Stimulated activated CD4-positive, alpha-beta T cell treated with anti-CD3 and anti-CD28 coated beads, Interleukin-4, amount 100 ng/mL, for 4 hours (primary cell): Measurements from ENCODE around the gene ZNF224.
"Not testable (repeated sequence)": the region's sequence is repeated elsewhere in the genome, so short reads cannot be mapped to it uniquely, and the experiment has no call there.

Experiments used
- DNase-seq, 2 experiments: peaks; one replicate each; pipeline ENCODE4 v3.0.0-alpha.2; 2020

Gene ZNF224

GRCh38 chr19:44093931-44094765, at the start of gene ZNF224:
TSS of gene ZNF224 (plus strand) at chr19:44094361. CDS start at chr19:44097874, 3,513 bp downstream.
- DNase-seq = peak; percentile 69 to 77

DNA sequence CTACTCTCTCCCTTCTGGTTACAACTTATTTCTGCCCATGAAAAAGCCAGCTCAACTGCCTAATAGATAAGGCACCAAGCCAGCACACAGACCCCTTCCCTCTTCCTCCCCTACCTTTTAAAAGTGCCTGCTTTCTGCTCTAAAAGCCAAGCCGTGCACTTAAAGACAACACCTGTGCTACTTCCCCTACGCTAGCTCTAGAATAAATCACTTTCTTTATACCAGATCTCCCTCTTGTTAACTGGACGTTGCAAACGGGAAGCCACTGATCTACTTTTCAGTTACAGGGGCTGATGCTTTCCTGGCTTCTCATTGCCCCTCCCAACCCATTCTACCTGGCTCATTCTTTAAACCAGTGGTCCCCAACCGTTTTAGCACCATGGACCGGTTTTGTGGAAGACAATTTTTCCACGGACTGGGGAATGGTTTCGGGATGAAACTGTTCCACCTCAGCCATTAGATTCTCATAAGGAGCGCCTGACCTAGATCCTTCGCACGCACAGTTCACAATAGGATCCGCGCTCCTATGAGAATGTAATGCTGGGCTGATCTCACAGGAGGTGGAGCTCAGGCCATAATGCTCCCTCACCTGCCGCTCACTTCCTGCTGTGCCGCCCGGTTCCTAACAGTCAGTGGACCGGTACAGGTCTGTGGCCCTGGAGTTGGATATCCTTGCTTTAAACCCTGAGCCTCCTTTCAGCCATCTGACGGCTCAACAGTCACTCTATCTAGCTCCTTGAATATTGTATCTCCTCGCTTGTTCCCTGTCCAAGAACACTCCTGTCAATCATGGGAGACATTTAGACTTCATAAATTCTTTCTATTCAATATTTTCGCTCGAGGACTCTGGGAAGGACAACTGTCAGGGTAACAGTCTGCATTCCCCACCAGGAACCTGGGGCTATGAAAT, 43.2 kb upstream of the ZNF224 start:
- peak; percentile 9 to 13 for DNase-seq

DNA sequence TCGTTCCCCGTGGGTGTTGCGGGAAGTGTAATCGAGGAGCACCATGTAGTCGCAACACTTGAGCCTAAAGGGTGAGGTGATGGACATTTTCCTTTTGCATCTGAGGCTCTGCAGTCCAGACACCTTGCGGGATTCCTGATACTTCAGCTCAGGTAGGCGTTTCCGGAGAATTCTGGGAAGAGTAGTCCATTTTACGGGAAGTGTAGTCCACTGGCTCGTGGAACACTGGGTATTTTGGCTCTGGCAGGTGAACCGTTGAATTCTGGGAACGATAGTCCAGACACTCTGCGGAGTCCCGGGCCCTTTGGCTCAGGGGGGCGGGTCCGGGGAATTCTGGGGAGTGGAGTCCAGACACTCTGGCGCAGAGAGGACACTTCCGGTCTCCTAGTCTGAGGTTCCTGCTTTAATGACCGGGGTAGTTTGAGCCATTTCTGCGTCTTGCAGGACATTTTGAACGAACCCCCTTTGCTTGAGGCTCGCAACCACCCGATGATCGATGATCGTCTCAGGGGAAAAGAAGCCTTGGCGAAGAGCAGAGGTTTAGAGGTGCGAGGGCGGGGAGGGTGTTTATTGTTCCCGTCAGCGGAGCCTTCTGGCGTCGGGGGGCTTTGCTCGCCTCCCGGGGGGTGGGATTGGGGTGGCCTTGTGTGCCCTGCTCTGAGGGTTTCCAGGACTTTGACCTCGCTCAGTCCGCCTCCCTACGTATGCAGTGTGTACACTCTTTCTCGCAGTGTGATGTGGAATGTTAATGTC, 42.3 kb upstream of the ZNF224 start, which contains the start of gene ZNF223:
Gene ZNF223 (plus strand): TSS at position 387 of the 753 bp plus-strand sequence. CDS start 3,141 bp downstream, outside the sequence.
- DNase-seq = peak; percentile 63 to 70

DNA sequence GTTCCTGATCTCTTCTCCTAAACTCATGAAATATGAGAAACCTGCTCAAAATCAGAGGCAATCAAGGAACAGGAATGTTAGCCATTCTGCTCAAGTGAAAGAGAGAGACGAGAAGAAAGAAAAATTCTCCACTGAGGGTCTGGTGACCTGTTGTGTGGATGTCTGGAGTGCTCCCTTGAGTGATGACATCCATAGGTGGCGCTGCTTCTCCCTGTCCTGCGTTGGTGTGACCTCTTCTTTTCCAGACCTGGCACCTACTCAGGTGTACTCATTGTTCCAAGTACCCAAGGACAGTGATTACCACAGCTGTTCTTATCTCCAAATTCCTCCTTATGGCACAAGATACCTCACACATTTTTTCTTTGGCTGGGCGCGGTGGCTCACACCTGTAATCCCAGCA, 38.3 kb upstream of the ZNF224 start:
- DNase-seq = no peak

GRCh38 chr19:44059229-44059628, 34.9 kb upstream of the ZNF224 start:
- DNase-seq = no peak

DNA sequence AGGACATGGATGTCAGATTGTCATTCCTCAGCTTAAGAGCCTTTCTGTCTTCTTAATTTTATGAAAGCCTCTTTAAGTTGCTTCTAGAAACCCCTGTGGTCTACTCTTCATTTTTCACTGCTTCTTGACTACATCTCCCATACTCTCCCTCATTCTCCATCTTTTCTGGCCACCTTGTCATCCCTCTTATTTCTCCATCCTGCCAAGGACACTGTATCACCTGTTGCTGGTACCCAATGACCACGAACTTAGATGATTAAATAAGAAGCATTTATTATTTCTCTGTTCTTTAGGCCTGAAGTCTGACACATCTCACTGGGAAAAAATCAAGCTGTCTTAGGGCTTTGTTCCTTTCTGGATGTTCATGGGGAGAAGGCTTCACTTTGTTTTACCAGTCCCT, 33.1 kb upstream of the ZNF224 start:
- no peak for DNase-seq

DNA sequence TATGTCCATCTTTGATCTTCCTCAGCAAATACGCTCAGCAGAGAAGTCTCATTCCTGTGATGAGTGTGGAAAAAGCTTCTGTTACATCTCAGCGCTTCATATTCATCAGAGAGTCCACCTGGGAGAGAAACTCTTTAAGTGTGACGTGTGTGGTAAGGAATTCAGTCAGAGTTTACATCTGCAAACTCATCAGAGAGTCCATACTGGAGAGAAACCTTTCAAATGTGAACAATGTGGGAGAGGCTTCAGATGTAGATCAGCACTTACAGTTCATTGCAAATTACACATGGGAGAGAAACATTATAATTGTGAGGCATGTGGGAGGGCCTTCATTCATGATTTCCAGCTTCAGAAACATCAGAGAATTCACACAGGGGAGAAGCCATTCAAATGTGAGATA, 27.9 kb upstream of the ZNF224 start:
- no peak for DNase-seq

DNA sequence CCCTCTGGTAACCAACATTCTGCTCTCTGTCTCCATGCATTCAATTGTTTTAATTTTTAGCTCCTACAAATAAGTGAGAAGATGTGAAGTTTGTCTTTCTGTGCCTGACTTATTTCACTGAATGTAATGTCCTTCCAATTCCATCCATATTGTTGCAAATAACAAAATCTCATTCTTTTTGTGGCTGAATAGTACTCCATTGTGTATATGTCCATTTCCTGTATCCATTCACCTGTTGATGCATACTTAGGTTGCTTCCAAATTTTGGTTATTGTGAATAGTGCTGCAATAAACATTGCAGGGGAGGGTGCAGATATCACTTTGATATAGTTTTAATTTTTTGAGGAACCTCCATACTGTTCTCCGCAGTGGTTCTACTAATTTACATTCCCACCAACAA, 24.7 kb upstream of the ZNF224 start:
- no peak for DNase-seq

- DNase-seq = peak; percentile 72 to 87
These were observed 22.2 kb upstream of the ZNF224 start, which contains the start of gene ZNF284 for GRCh38 chr19:44071824-44072542. TSS of gene ZNF284 (plus strand) at chr19:44072159. CDS start at chr19:44076390, 4,231 bp downstream.

DNA sequence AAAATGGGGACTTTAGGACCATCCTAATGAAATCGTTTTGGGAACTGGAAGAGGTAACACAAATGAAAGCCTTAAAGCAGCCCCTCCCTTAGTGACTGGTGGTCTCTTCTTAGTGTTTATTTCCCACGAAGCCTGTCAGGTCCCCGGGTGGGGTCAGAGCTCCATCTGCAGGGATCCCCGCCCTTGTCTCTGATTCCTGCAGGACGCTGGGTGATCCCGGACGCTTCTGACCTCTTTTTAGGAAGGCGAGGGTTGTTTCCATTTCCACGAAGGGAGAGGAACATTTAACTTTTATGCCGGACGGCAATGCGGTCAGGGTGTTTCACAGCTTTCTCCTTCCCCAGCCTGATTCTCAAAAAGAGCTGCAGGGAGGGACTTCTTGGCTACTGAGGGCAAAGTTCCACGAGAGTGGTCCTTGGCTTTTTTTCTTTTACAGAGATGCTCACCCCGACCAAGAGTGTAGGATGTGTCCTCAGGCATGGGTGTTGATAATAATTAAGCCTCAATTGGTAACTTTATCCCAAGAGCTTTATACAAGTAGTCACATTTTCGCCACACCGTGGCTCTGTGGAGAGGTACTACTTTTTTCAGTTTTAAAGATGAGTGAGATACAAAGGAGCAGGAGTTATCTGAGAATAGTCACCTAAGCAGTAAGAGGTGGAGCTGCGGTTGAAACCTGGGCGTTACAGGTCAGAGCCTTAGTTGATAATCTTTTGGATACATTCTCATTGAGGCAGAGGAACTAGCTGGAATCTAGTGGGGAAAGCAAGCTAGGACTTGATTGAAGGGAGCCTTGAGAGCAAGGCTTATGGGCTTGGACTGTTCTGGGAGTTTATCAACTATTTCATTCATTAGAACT, 21.4 kb upstream of the ZNF224 start:
- no peak for DNase-seq

DNA sequence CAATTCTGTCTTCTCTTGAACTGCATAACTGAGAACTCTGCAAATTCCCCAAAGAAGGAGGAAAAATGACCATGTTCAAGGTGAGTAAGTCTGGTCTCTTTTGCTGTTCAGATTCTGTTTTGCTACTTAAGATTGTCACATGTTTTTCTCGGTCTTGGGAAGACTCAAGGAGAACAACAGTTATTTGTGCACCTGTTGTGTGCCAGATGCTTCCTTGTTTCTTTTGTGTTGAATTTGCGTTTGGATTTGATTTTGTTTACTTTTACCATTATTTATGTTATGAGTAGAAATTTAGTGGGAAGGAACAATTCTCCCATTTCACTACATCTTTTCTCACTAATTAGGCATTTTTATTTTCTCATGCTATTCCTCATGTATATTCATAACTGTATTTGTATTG, 17.8 kb upstream of the ZNF224 start:
- no peak for DNase-seq

DNA sequence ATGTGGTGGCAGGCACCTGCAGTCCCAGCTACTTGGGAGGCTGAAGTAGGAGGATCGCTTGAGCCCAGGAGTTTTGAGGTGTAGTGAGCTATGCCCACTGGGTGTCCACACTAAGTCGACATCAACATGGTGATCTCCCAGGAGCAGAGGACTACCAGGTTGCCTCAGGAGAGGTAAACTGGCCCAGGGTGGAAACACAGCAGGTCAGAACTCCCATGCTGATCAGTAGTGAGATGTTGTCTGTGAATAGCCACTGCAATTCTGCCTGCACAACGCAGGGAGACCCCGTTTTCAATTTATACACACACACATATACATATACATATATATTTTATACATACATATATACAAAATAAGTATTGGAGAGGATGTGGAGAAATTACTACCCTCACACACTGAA, 2.1 kb upstream of the ZNF224 start:
- no peak for DNase-seq

DNA sequence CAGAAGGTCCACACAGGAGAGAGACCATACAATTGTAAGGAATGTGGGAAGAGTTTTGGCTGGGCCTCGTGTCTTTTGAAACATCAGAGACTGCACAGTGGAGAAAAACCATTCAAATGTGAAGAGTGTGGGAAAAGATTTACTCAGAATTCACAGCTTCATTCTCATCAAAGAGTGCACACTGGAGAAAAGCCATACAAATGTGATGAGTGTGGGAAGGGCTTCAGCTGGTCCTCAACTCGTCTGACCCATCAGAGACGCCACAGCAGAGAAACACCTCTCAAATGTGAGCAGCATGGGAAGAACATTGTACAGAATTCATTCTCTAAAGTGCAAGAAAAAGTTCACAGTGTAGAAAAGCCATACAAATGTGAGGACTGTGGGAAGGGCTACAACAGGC, 13.6 kb downstream of the ZNF224 start:
- DNase-seq = no peak

GRCh38 chr19:44109458-44109857, 15.3 kb downstream of the ZNF224 start:
- DNase-seq = no peak

DNA sequence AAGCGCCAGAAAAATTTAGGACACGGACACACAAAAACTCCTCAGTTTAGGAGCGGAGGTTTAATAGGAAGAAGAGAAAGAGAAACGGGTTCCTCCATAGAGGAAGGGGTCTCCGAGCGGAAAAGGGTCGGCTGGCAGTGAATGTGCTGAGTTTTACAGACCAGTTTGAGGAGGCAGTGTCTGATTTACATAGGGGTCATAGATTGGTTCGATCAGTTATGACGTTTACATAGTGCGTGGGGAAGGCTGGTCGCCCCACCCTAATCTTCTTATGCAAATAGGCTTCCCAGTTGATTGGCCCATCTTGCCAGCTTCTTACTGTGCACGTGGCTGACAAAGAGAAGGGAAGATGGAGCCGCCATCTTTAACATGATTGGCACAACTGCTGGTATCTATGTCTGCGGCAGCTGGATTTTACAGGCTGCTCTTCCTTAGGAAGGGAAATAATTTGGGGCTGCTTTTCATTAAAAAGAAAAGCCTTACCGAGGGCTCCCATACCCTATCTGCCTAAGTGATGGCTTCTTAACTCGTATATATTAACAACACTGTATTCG, 17.8 kb downstream of the ZNF224 start:
- DNase-seq = no peak

GRCh38 chr19:44112802-44113137, 18.6 kb downstream of the ZNF224 start:
- DNase-seq = no peak

DNA sequence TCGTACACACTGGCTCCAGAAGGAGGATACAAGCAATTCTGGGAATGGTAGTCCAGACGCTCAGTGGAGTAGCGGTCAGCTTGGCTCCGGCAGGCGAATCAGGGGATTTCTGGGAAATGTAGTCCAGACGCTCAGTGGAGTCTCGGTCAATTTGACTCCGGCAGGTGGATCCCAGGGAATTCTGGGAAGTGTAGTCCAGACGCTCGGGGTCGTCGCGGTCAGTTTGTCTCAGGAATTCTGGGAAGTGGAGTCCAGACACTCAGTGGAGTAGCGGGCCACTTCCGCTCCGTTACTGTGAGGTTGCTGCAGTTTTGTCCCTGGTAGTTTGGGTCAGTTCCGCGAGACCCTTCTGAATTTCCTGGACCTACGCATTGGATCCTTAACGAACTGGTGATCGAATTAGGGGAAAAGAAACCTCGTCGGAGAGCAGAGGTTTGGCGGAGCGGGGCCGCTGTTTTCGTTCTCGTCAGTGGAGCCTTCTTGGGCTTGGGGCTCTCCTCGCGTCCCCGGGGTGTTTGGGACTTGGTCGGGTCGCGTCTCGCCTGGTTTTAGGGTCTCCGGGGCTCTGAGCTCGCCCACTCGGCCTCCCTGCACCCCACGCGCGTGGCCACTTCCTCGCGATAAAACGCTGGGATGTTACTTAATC, 19.1 kb downstream of the ZNF224 start, which contains the start of gene ZNF225:
Gene ZNF225 (plus strand): TSS at position 262 of the 646 bp plus-strand sequence. CDS start 2,429 bp downstream, outside the sequence.
- DNase-seq = peak; percentile 71 to 85

GRCh38 chr19:44113784-44114390, 19.7 kb downstream of the ZNF224 start:
- DNase-seq = no peak

- not testable (repeated sequence) for DNase-seq
These were observed 27.0 kb downstream of the ZNF224 start for GRCh38 chr19:44121162-44121561.

- DNase-seq = no peak
These were observed 37.8 kb downstream of the ZNF224 start for GRCh38 chr19:44131955-44132354.
